ENCODE results near the gene C2orf72.
"Not testable (repeated sequence)": the region's sequence is repeated elsewhere in the genome, so short reads cannot be mapped to it uniquely, and the experiment has no call there.

The C2orf72 gene

DNA sequence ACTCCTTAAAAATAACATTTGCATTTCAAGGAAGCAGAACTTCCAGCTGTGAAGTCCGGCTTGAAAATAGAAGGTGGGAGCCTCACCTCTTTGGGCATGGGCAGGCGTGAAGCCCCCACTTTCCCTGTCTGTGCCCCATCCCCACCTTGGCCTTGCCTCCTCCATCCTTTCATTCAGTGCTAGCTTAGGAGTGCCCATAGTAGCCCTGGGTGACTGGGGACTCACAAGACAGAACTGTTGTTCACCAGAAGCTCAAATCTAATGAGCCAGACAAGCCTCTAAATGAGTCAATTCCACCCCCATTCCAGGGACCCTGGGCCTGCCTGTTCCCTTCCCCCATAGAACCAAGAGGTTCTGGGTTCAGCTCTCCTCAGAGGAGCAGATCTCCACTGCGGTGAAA, 21.4 kb upstream of the C2orf72 start:
- no peak for DNase-seq

DNA sequence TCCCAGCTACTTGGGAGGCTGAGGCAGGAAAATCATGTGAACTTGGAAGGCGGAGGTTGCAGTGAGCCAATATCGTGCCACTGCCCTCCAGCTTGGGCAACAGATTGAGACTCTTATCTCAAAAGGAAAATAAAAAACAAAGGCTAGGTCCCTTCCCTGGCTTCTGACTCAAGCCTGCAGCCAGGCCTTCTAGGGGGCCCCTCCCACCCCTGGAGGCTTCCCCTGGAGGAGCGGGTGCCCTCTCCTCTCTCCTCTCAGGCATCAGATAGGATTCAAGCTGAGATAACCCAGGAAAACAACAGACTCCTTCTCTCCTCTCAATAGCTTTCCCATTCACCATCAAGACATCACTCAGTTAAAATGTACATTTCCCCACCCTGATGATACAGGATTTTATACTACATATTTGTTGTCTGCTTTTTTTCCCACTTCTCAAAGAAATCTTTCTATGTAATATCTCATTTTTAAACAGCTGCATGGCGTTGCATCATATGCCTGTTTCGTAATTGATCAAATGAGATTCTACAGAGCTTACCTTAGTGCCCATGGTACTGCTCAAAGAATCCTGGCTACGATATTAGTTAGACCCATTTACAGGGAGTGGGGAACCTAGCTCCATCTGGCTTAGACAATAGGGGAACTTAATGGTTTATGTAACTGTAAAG, 20.6 kb upstream of the C2orf72 start:
- no peak for DNase-seq

DNA sequence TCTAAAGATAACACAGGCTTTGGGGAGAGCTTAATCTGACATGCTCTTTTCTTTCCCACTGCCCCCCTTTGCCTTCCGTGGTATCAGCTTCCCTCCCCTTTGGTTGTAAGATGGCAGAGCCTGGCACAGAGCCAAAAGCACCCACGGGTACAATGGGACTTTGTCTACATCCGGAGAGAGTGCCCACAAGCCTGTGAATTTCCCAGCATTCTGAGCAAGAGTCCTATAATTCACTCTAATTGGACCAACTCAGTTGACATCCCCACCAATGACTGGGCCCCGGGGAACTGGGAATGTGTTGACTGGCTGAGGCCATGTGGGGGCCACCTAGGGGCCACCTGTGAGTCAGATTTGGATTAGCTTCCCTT, 20.1 kb upstream of the C2orf72 start:
- DNase-seq = no peak

DNA sequence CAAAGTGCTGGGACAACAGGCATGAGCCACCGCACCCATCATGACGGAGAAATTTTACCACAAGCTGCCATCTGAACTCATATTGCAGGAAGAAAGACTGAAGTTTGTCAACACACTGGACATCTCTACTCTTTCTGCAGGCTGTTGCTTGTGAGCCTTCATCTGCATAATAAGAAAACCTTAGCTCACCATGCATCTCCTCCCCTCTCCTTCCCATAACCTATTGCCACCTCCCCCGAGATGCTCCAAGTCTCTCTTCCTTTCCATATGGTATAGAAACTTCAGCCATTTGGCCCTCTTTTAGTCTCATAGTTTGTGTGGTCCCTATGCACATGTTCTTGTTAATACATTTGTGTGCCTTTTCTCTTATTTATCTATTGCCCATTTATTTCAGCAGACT, 19.1 kb upstream of the C2orf72 start:
- DNase-seq = no peak

DNA sequence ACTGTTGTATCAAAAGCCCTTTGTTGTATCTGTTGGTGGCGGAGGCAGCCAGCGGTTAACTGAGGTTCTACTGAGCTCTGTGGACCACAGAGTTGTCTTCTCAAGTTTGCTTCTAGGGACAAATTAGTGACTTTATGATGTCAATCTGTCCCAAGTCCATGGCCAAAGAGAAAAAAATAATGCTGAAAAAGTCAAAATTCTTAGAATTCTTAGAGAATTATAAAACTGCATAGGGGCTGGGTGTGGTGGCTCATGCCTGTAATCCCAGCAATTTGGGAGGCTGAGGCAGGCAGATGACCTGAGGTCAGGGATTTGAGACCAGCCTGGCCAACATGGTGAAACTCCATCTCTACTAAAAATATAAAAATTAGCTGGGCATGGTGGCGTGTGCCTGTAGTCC, 12.3 kb upstream of the C2orf72 start:
- not testable (repeated sequence) for DNase-seq

- no peak for DNase-seq
Measured at GRCh38 chr2:231028889-231029288, 8.4 kb upstream of the C2orf72 start.

GRCh38 chr2:231029563-231029962, 7.8 kb upstream of the C2orf72 start:
- DNase-seq = no peak

GRCh38 chr2:231030725-231031124, 6.6 kb upstream of the C2orf72 start:
- no peak for DNase-seq

GRCh38 chr2:231032575-231033140, 4.7 kb upstream of the C2orf72 start:
- no peak for DNase-seq

DNA sequence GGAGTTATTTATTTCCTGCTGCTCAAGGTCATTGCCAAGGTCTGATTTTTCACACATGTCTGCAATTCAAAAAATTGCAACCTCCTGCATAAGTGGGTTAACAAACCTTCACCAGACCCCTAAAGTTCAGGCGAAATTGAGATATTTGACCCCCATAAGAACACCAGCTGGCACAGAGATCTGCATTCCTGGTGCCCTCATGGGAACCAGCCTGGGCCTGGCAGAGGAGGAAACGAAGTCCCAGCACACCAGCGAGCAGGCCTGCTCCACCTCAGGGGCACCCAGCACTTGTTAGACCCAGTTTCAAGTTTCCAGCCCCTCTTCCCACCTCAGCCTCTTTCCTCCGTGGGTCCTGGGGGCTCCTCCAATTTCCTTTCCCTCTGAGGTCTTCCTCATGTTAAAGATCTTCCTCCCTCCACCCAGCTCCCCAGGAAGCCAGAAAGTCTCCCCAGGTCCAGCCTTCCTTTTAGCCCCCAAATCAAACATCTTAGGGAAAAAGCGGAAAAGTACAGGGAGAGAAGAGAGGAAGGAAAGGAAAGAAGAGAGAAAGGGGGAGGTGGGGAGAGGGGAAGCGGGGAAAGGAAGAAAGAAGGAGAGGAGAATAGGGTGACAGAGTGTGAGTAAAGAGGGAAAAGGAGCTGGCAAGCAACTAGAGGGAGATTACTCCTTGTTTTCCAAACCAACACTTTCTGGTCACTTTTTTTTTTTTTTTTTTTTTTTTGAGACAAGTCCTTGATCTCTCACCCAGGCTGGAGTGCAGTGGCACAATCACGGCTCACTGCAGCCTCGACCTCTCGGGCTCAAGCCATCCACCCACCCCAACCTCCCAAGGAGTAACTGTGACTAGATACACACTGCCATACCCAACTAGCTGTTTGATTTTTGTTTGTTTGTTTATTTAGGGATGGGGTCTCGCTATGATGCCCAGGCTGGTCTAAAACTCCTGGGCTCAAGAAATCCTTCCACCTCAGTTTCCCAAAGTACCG, 3.9 kb upstream of the C2orf72 start:
- no peak for DNase-seq

- DNase-seq = no peak
Measured at GRCh38 chr2:231034291-231034882, 2.9 kb upstream of the C2orf72 start.

DNA sequence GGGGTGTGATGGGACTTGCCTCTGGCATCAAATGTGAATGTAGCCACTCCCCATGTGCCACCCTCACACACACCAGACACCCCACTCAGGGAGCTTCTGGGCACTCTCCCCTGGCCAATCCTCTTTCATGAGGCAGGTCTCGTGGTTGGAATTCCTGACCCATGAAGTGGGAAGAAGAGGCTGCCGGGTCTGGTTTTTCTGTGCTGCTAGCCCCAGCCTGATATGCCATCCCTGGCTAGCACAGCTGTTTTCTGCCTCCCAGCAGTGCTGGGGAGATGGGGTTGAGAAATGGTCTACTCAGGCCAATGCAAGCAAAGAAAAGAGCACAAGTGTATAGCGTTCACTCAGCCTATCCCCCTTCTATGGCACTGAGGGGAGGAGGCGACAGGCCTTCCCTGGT, 1.2 kb upstream of the C2orf72 start:
- DNase-seq = no peak

DNA sequence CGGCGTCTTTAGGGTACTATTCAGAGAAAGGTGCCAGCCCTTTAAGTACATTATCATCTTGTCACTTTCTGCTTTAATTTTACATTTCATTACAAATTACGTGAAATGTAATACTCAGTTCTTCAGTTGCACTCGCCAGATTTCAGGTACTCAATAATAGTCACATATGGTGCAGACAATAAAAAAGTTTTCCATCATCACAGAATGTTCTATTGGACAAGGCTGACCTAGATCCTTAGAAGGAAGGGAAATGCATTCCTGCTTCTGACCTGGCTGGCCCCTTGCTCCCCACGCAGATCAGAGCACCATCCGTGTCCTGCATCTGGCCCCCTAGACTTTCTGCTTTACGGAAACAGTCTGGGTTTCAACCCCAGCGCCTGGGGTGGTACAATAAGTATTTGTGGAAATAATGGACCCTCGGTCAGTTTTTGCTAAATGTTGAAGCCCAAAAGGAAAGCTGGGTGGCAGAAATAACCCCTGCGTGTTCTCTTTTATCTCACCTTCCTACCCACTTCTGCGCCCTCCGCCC, 681 bp upstream of the C2orf72 start:
- no peak for DNase-seq

- DNase-seq = no peak
Measured at GRCh38 chr2:231037731-231038482, 584 bp downstream of the C2orf72 start.

DNA sequence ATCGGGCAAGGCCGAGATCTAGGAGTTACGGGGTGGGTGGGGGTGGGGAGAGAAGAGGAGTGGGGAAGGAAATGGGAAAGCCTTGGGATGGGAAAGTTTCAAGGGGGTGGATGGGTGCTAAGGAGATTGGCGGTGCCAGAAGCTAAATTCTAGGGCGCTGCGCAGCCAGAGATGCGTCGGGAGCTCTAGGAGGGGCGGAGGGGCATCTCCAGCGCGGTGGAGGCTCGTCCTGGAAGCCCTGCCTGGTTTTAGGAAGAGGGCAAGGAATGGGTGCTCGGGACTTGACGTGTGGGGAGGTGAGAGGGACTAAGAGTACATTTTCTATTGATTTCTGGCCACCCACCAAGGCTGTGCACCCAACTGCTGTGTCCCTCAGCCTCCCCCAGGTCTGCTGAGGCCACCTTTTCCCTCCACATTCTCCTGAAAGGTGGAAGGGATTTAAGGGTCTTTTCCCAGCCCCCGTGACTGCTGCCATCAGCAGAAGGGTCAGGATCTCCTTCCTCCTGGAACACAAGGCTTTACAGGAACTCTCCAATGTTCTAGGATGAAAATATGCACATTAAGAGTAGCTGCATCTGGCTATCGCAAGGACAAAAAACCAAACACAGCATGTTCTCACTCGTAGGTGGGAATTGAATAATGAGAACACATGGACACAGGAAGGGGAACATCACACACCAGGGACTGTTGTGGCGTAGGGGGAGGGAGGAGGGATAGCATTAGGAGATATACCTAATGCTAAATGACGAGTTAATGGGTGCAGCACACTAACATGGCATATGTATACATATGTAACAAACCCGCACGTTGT, 1.4 kb downstream of the C2orf72 start:
- no peak for DNase-seq

GRCh38 chr2:231039294-231039664, 2.0 kb downstream of the C2orf72 start:
- no peak for DNase-seq

DNA sequence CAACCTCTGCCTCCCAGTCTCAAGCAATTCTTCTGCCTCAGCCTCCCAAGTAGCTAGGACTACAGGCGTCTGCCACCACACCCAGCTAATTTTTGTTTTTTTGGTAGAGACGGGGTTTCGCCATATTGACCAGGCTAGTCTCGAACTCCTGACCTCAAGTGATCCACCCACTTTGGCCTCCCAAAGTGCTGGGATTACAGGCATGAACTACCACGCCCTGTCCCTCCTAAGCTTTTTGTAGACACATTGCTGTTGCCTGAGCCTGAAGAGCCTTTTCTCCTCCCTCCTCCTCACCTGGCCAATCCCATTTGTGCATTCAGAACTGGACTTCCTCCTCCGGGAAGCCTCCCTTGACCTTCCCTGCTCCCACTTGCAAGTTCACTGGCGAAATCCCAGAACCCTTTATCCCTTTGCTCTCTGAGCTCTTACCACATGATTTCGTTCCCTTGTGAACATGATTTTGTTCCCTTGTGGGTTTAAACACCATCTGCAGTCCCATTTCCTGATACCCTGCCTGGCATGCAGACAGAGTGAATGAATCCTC, 2.6 kb downstream of the C2orf72 start:
- DNase-seq = no peak

DNA sequence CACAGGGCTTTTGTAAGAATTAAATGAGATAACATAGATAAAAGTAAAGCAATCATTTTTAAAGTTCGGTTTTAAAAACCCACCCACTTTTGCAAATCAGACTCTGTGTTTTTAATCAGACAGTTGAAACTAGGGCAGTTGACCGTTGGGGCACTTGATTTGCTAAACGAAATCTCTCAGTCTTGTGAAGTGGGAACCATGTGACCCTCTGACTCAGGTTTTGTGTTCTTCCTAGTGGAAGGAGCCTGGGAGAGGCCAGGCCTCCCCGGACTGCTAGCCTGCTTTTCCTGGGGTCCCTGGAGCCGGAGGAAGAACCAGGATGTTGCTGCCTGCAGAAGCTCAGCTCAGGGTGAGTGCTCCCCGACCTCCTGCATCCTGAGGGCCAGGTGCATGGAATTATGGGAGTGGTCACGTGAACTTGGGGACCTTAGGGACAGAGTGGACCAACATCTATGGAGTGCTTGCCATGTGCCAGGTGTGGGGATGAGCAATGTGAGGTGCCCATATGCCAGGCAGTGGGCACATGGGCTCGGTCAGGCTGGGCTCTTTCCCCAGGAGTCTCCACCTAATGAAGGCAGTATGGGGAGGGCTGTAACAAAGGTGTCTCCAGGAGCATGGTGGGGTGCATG, 3.9 kb downstream of the C2orf72 start:
- no peak for DNase-seq

- DNase-seq = no peak
Measured at GRCh38 chr2:231043796-231044195, 6.5 kb downstream of the C2orf72 start.

- no peak for DNase-seq
Measured at GRCh38 chr2:231046916-231047273, 9.6 kb downstream of the C2orf72 start.
